Esophagus muscularis mucosa (tissue), 3 donors: Measurements from ENCODE around the gene DGKG.

ENCODE experiments used
- CTCF ChIP-seq, 3 experiments: fragments of 200-600 bp in 2 of 3; fragments of 450-650 bp in 1 of 3; sonication (generic) in 2 of 3; IDR thresholded peaks; one replicate each; pipeline ENCODE4 v1.5.1; 2017 to 2019; ENCODE audit warnings: antibody characterized with exemption in 3 of 3, mild to moderate bottlenecking in 2 of 3, moderate library complexity in 1 of 3
- POLR2A ChIP-seq: fragments of 450-650 bp; IDR thresholded peaks from one replicate; pipeline ENCODE4 v1.6.1; 2017; ENCODE audit warnings: antibody characterized with exemption, moderate library complexity, mild to moderate bottlenecking, low read depth

- no peak for TF ChIP-seq CTCF (IDR thresholded peaks at IDR 0.05)
- no peak for TF ChIP-seq POLR2A
Measured at GRCh38 chr3:186401556-186401955, 39.5 kb upstream of the DGKG start.
